ENCODE measurements around the gene ENTREP3. TPM values are rescaled to one million over a fixed set of nuclear protein-coding genes. Genes with fewer than 3 reads are reported as not detected.

The ENTREP3 gene
- 22.0 TPM for polyA plus RNA-seq (2013)

- Histone ChIP-seq H3K27ac (ENCODE audit: insufficient read depth in 1 of 2, low read depth in 1 of 2, low read length in 2 of 2, poor library complexity in 1 of 2, severe bottlenecking in 2 of 2) (peak within 1 kb of the TSS; percentile 40 to 76), H3K27me3 (replicated peaks in 2 of 5; ENCODE audit: control insufficient read depth in 4 of 5, insufficient read depth in 5 of 5, low read length in 4 of 5) (no peaks in the 10 kb centered on the region), H3K36me3 (ENCODE audit: control insufficient read depth in 4 of 4, insufficient read depth in 4 of 4, low read length in 3 of 4) (peaks cover 0 to 36% (median 20%) of the 10 kb centered on the region in 4 experiments), H3K9me3 (ENCODE audit: control extremely low read depth in 1 of 5, control insufficient read depth in 4 of 5, insufficient read depth in 2 of 5, low read depth in 1 of 5, low read length in 4 of 5) (no peaks in the 10 kb centered on the region), H3K4me3 (ENCODE audit: control insufficient read depth in 1 of 7, extremely low read depth in 1 of 7, insufficient read depth in 4 of 7, low read depth in 2 of 7, low read length in 6 of 7) (peak within 1 kb of the TSS; percentile 45 to 88 (median 79)), H3K4me1 (ENCODE audit: control extremely low read depth in 1 of 4, control insufficient read depth in 4 of 4, insufficient read depth in 4 of 4, low read length in 3 of 4) (peaks cover 0 to 40% (median 29%) of the 10 kb centered on the region in 4 experiments)
- POLR2A ChIA-PET = no interaction called here
- CTCF ChIA-PET = interaction anchor here (1.0 to 9.0 kb wide), 5 partner anchors 10 to 68 kb away, joined by 3 to 165 read pairs (median 7); partner anchors contain the start of gene RUSC1
- DNase-seq = peak; percentile 78 to 87 (median 85)
- WGBS (ENCODE audit: insufficient coverage) = 7% methylated on average over 32 of the region's 54 CpGs
Measured at GRCh38 chr1:155255243-155256007, at the start of gene ENTREP3. Gene ENTREP3 (minus strand): TSS chr1:155255483. CDS start chr1:155254877, 606 bp downstream.

- H3K4me3 ChIP-seq (ENCODE audit: control insufficient read depth in 1 of 7, extremely low read depth in 1 of 7, insufficient read depth in 4 of 7, low read depth in 2 of 7, low read length in 6 of 7) = no peak overlapping the region
- CTCF ChIA-PET = interaction anchor here (0.9 to 4.4 kb wide), 6 partner anchors 9 to 54 kb away, joined by 3 to 70 read pairs (median 3); partner anchors contain the start of genes ENTREP3 and RUSC1
Measured at GRCh38 chr1:155304558-155305063, 49.3 kb upstream of the ENTREP3 start.

GRCh38 chr1:155301342-155301841, 46.1 kb upstream of the ENTREP3 start, which contains the start of gene PKLR:
Gene PKLR (minus strand): TSS chr1:155301438. CDS start chr1:155301395, 43 bp downstream.
- 96% methylated on average over 3 of the region's 5 CpGs for WGBS (ENCODE audit: insufficient coverage)
- POLR2A ChIA-PET = no interaction called here

More at GRCh38 chr1:155304558-155305063, 49.3 kb upstream of the ENTREP3 start:
- H3K4me1 ChIP-seq (ENCODE audit: control extremely low read depth in 1 of 4, control insufficient read depth in 4 of 4, insufficient read depth in 4 of 4, low read length in 3 of 4) = peaks cover 4 to 17% (median 15%) of the 10 kb centered on the region in 4 experiments
- no peaks in the 10 kb centered on the region for H3K9me3 ChIP-seq (ENCODE audit: control extremely low read depth in 1 of 5, control insufficient read depth in 4 of 5, insufficient read depth in 2 of 5, low read depth in 1 of 5, low read length in 4 of 5)
- H3K27ac ChIP-seq (ENCODE audit: insufficient read depth in 1 of 2, low read depth in 1 of 2, low read length in 2 of 2, poor library complexity in 1 of 2, severe bottlenecking in 2 of 2) = no peak overlapping the region
- POLR2A ChIA-PET = interaction anchor here (0.5 to 1.5 kb wide), 2 partner anchors 26 to 28 kb away, joined by 3 to 5 read pairs; no protein-coding TSS in a partner anchor
- H3K36me3 ChIP-seq (ENCODE audit: control insufficient read depth in 4 of 4, insufficient read depth in 4 of 4, low read length in 3 of 4) = no peaks in the 10 kb centered on the region
- DNase-seq = no peak
- no peaks in the 10 kb centered on the region for H3K27me3 ChIP-seq (replicated peaks in 2 of 5; ENCODE audit: control insufficient read depth in 4 of 5, insufficient read depth in 5 of 5, low read length in 4 of 5)
- WGBS (ENCODE audit: insufficient coverage) = 98% methylated on average over 11 of the region's 11 CpGs

GRCh38 chr1:155300553-155301329, 45.5 kb upstream of the ENTREP3 start:
- H3K4me1 ChIP-seq (ENCODE audit: control extremely low read depth in 1 of 4, control insufficient read depth in 4 of 4, insufficient read depth in 4 of 4, low read length in 3 of 4) = peaks cover 0 to 5% (median 0%) of the 10 kb centered on the region in 4 experiments
- peaks cover 0 to 17% (median 6%) of the 10 kb centered on the region in 5 experiments for H3K27me3 ChIP-seq (replicated peaks in 2 of 5; ENCODE audit: control insufficient read depth in 4 of 5, insufficient read depth in 5 of 5, low read length in 4 of 5)
- no peaks in the 10 kb centered on the region for H3K9me3 ChIP-seq (ENCODE audit: control extremely low read depth in 1 of 5, control insufficient read depth in 4 of 5, insufficient read depth in 2 of 5, low read depth in 1 of 5, low read length in 4 of 5)
- ChIA-PET CTCF (interaction anchor here (0.6 to 1.7 kb wide), 4 partner anchors 8 to 50 kb away, joined by 3 to 5 read pairs (median 3); no protein-coding TSS in a partner anchor), POLR2A (no interaction called here)
- H3K4me3 ChIP-seq (ENCODE audit: control insufficient read depth in 1 of 7, extremely low read depth in 1 of 7, insufficient read depth in 4 of 7, low read depth in 2 of 7, low read length in 6 of 7) = no peak overlapping the region
- no peak overlapping the region for H3K27ac ChIP-seq (ENCODE audit: insufficient read depth in 1 of 2, low read depth in 1 of 2, low read length in 2 of 2, poor library complexity in 1 of 2, severe bottlenecking in 2 of 2)
- H3K36me3 ChIP-seq (ENCODE audit: control insufficient read depth in 4 of 4, insufficient read depth in 4 of 4, low read length in 3 of 4) = no peaks in the 10 kb centered on the region
- DNase-seq = no peak
- WGBS (ENCODE audit: insufficient coverage) = 100% methylated on average over 8 of the region's 9 CpGs

More at GRCh38 chr1:155301342-155301841, 46.1 kb upstream of the ENTREP3 start, which contains the start of gene PKLR:
- CTCF ChIA-PET = interaction anchor here (0.6 to 1.7 kb wide), 2 partner anchors 8 to 51 kb away, joined by 3 to 5 read pairs; no protein-coding TSS in a partner anchor
- Histone ChIP-seq H3K4me1 (ENCODE audit: control extremely low read depth in 1 of 4, control insufficient read depth in 4 of 4, insufficient read depth in 4 of 4, low read length in 3 of 4) (peaks cover 0 to 5% (median 0%) of the 10 kb centered on the region in 4 experiments), H3K27ac (ENCODE audit: insufficient read depth in 1 of 2, low read depth in 1 of 2, low read length in 2 of 2, poor library complexity in 1 of 2, severe bottlenecking in 2 of 2) (no peak within 1 kb of the TSS), H3K9me3 (ENCODE audit: control extremely low read depth in 1 of 5, control insufficient read depth in 4 of 5, insufficient read depth in 2 of 5, low read depth in 1 of 5, low read length in 4 of 5) (no peaks in the 10 kb centered on the region), H3K36me3 (ENCODE audit: control insufficient read depth in 4 of 4, insufficient read depth in 4 of 4, low read length in 3 of 4) (no peaks in the 10 kb centered on the region), H3K27me3 (replicated peaks in 2 of 5; ENCODE audit: control insufficient read depth in 4 of 5, insufficient read depth in 5 of 5, low read length in 4 of 5) (peaks cover 0 to 12% (median 2%) of the 10 kb centered on the region in 5 experiments), H3K4me3 (ENCODE audit: control insufficient read depth in 1 of 7, extremely low read depth in 1 of 7, insufficient read depth in 4 of 7, low read depth in 2 of 7, low read length in 6 of 7) (no peak within 1 kb of the TSS)
- no peak for DNase-seq

GRCh38 chr1:155300024-155300423, 44.7 kb upstream of the ENTREP3 start:
- CTCF ChIA-PET = interaction anchor here (0.9 to 1.7 kb wide), 4 partner anchors 16 to 49 kb away, joined by 3 to 5 read pairs (median 4); no protein-coding TSS in a partner anchor

GRCh38 chr1:155297384-155297783, 42.1 kb upstream of the ENTREP3 start:
- ChIA-PET POLR2A (no interaction called here), CTCF (interaction anchor here (0.9 to 1.4 kb wide), 2 partner anchors 15 to 47 kb away, joined by 3 to 5 read pairs; no protein-coding TSS in a partner anchor)
- peaks cover 0 to 12% (median 8%) of the 10 kb centered on the region in 4 experiments for H3K4me1 ChIP-seq (ENCODE audit: control extremely low read depth in 1 of 4, control insufficient read depth in 4 of 4, insufficient read depth in 4 of 4, low read length in 3 of 4)
- H3K36me3 ChIP-seq (ENCODE audit: control insufficient read depth in 4 of 4, insufficient read depth in 4 of 4, low read length in 3 of 4) = no peaks in the 10 kb centered on the region
- H3K27me3 ChIP-seq (replicated peaks in 2 of 5; ENCODE audit: control insufficient read depth in 4 of 5, insufficient read depth in 5 of 5, low read length in 4 of 5) = peaks cover 0 to 48% (median 31%) of the 10 kb centered on the region in 5 experiments
- no peaks in the 10 kb centered on the region for H3K9me3 ChIP-seq (ENCODE audit: control extremely low read depth in 1 of 5, control insufficient read depth in 4 of 5, insufficient read depth in 2 of 5, low read depth in 1 of 5, low read length in 4 of 5)
- WGBS (ENCODE audit: insufficient coverage) = 83% methylated on average over 7 of the region's 7 CpGs
- no peak for DNase-seq
- H3K4me3 ChIP-seq (ENCODE audit: control insufficient read depth in 1 of 7, extremely low read depth in 1 of 7, insufficient read depth in 4 of 7, low read depth in 2 of 7, low read length in 6 of 7) = no peak overlapping the region
- H3K27ac ChIP-seq (ENCODE audit: insufficient read depth in 1 of 2, low read depth in 1 of 2, low read length in 2 of 2, poor library complexity in 1 of 2, severe bottlenecking in 2 of 2) = no peak overlapping the region

More at GRCh38 chr1:155300024-155300423, 44.7 kb upstream of the ENTREP3 start:
- H3K4me1 ChIP-seq (ENCODE audit: control extremely low read depth in 1 of 4, control insufficient read depth in 4 of 4, insufficient read depth in 4 of 4, low read length in 3 of 4) = peaks cover 0 to 5% (median 5%) of the 10 kb centered on the region in 4 experiments
- H3K36me3 ChIP-seq (ENCODE audit: control insufficient read depth in 4 of 4, insufficient read depth in 4 of 4, low read length in 3 of 4) = no peaks in the 10 kb centered on the region
- POLR2A ChIA-PET = no interaction called here
- no peaks in the 10 kb centered on the region for H3K9me3 ChIP-seq (ENCODE audit: control extremely low read depth in 1 of 5, control insufficient read depth in 4 of 5, insufficient read depth in 2 of 5, low read depth in 1 of 5, low read length in 4 of 5)
- no peak overlapping the region for H3K4me3 ChIP-seq (ENCODE audit: control insufficient read depth in 1 of 7, extremely low read depth in 1 of 7, insufficient read depth in 4 of 7, low read depth in 2 of 7, low read length in 6 of 7)
- WGBS (ENCODE audit: insufficient coverage) = 93% methylated on average over 3 of the region's 8 CpGs
- peaks cover 0 to 24% (median 12%) of the 10 kb centered on the region in 5 experiments for H3K27me3 ChIP-seq (replicated peaks in 2 of 5; ENCODE audit: control insufficient read depth in 4 of 5, insufficient read depth in 5 of 5, low read length in 4 of 5)
- H3K27ac ChIP-seq (ENCODE audit: insufficient read depth in 1 of 2, low read depth in 1 of 2, low read length in 2 of 2, poor library complexity in 1 of 2, severe bottlenecking in 2 of 2) = no peak overlapping the region
- no peak for DNase-seq
